NK-92 (cell line): ENCODE measurements around the gene ATP7B.
"Not testable (repeated sequence)": the region's sequence is repeated elsewhere in the genome, so short reads cannot be mapped to it uniquely, and the experiment has no call there.

Experiments used
- DNase-seq: peaks from one replicate; lab custom pipeline; 2025; ENCODE audit not compliant: unreplicated experiment; lab: John Stamatoyannopoulos, UW

ATP7B gene

DNA sequence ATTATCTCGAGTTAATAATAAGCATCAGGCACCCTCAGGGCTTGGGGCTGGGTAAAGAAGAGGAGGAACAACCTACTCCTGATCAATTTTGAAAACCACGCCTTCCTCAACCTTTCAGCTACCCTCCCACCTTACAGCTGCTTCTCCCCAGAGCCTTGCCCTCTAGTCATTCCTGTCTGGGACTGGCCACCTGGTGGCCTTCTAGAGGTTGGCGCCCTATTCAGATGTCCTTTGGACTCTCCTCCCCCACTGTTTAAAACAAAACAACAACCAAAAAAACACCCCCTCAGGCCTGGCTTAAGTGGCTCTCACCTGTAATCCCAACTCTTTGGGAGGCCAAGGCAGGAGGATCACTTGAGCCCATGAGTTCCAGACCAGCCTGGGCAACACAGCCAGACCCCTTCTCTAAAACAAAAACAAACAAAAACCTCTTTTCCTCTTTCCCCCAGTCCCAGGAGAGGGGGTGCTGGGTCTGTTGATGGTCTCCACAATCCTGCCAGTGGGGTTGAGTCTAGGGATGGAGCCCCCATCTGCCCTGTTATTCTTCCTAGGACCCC lies 87.2 kb downstream of the ATP7B start:
- DNase-seq, result no peak

GRCh38 chr13:51922771-51923480 lies 88.3 kb downstream of the ATP7B start:
- no peak for DNase-seq

GRCh38 chr13:51921790-51922740 lies 89.2 kb downstream of the ATP7B start:
- DNase-seq, result no peak

- DNase-seq, result no peak
Measured at GRCh38 chr13:51920786-51921185, 90.5 kb downstream of the ATP7B start.

- DNase-seq, result no peak
Measured at GRCh38 chr13:51920267-51920666, 91.0 kb downstream of the ATP7B start.

DNA sequence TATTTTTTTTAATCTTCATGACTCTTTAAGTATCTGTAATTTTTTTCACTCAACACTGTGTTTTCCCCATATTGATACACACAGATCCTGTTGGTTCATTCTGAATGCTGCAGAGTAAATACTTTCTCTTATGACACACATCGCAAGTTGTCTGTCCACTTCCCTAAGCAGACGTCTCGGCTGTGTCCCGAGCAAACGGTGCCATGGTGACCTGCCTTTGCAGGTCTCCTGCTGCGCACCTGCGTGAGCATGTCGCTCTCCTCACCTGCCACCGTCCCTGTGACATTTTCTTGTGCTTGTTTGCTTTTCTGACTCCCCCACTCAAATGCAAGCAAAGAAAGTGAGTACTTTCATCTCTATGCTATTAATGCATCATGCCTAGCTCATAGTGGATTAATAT lies 91.7 kb downstream of the ATP7B start:
- no peak for DNase-seq

GRCh38 chr13:51916962-51917361 lies 94.3 kb downstream of the ATP7B start:
- no peak for DNase-seq

- DNase-seq, result no peak
Measured at GRCh38 chr13:51916051-51916818, 95.0 kb downstream of the ATP7B start.

GRCh38 chr13:51914137-51914493 lies 97.1 kb downstream of the ATP7B start:
- DNase-seq, result no peak

DNA sequence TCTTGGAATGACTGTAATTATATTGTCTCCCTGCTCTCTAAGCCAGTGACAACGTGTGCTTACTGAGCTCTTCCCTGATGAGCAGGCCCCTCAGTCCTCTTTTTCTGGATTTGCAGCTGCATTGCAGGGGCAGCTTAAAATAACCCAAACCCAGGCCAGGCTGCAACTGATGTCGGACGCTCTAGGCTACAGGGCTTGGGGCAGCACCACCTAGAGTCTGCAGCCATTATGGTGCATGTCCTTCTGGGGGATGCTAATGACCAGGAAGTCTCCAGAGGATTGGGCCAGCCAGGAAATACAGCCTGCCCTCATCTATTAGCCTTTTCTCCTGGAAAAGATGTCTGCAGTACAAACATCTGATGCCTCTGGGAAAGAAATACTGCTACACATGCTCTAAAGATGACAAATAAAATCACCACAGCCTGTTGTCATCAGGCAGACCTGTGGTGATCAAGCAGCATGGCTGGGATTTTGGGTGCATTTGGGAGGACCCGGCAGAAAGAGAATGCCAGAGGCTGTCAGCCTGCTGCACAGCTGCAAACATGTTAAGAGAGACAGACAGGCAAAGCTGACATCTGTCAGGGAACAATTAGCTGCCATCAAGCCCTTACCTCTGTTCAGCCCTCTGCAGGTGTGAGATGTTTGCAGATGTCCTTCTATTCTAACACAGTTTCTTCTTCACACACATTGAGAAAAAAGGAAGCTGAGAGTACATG lies 97.7 kb downstream of the ATP7B start:
- DNase-seq, result no peak

GRCh38 chr13:51912511-51913225 lies 98.6 kb downstream of the ATP7B start:
- no peak for DNase-seq

- no peak for DNase-seq
Measured at GRCh38 chr13:51912091-51912490, 99.2 kb downstream of the ATP7B start.

GRCh38 chr13:51910508-51910907 lies 100.7 kb downstream of the ATP7B start:
- no peak for DNase-seq

DNA sequence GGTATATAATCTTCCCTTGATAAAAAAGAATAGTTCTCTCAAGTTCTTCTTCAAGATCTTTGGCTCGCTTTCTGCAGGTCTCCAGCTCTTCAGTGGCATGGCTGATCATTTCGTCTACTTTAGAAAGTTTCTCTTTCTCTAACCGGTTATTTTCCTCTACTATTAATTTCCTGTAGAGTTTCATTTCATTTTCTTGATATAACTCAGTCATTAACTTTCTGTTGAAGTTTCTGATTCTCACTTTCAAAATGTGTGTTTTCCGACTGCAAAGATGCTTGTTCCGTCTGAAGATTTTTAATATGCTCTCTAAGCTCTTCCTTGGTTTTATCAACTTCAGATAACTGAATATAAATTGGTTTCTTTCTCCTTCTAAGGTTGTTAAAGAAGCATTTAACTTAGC lies 102.0 kb downstream of the ATP7B start:
- not testable (repeated sequence) for DNase-seq

- no peak for DNase-seq
Measured at GRCh38 chr13:51907040-51907732, 104.1 kb downstream of the ATP7B start.

- DNase-seq, result no peak
Measured at GRCh38 chr13:51906581-51906980, 104.7 kb downstream of the ATP7B start.

DNA sequence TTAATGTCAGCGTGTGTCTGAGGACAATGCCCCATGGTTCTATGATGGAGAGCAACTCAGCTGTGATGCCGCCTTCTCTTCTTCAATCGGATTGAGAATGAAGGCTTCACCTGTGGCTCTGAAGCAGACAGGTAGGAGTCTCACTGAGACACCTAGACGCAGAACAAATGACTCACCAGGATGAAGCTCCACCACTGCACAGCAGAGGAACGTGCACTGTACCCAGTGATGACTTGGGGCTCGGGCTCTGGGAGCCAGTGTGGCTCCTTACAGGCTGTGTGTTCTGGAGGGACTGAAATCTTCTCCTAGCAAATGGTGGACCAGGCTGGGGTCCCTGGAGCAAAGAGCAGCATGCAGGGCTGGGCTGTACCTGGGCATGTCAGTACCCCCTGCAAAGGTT lies 105.5 kb downstream of the ATP7B start:
- DNase-seq, result no peak

GRCh38 chr13:51902776-51903175 lies 108.5 kb downstream of the ATP7B start:
- DNase-seq, result no peak

- no peak for DNase-seq
Measured at GRCh38 chr13:51900471-51900870, 110.8 kb downstream of the ATP7B start.
